ENCODE results near the gene LDHB.
"Not testable (repeated sequence)": the region's sequence is repeated elsewhere in the genome, so short reads cannot be mapped to it uniquely, and the experiment has no call there.

LDHB gene

DNA sequence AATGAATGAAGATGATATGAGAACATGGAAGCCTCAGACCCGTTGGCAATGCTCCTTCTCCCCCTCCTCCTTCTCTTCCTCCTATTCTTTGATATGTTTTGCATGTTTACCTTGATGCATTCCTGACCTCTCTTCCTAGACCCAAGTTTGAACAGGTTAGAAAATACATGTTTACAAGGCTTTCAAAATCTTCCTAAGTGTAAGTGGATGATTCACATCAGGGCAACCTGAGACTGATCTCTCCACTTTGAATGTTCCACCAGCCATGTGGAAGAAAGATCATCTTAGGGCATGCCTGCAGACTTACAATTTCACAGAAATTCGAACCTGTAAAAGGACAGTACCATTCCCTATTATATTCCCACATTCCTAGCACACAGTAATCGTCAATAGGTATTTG is 18.0 kb upstream of the LDHB start:
- no peak for DNase-seq (ENCODE audit: low read depth)
- TF ChIP-seq, protein P1, sequence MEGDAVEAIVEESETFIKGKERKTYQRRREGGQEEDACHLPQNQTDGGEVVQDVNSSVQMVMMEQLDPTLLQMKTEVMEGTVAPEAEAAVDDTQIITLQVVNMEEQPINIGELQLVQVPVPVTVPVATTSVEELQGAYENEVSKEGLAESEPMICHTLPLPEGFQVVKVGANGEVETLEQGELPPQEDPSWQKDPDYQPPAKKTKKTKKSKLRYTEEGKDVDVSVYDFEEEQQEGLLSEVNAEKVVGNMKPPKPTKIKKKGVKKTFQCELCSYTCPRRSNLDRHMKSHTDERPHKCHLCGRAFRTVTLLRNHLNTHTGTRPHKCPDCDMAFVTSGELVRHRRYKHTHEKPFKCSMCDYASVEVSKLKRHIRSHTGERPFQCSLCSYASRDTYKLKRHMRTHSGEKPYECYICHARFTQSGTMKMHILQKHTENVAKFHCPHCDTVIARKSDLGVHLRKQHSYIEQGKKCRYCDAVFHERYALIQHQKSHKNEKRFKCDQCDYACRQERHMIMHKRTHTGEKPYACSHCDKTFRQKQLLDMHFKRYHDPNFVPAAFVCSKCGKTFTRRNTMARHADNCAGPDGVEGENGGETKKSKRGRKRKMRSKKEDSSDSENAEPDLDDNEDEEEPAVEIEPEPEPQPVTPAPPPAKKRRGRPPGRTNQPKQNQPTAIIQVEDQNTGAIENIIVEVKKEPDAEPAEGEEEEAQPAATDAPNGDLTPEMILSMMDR (conservative IDR thresholded peaks at IDR 0.05; ENCODE audit: low read length) = no peak
- H3K4me3 ChIP-seq (ENCODE audit: low read length) = no peak overlapping the region

DNA sequence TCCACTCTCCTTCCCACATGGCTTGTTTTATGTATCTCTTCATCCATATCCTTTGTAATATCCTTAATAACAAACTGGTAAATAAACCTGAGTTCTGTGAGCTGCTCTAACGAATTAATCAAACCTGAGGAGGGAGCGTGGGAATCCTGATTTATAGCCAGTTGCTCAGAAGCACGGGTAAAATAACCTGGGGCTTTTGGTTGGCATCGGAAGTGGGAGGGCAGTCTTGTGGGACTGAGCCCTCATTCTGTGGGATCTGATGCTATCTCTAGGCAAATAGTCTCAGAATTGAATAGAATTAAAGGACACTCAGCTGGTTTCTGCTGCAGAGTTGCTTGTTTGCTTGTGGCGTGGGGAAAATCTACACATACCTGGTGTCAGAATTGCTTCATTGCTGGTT is 17.5 kb upstream of the LDHB start:
- DNase-seq (ENCODE audit: low read depth) = no peak
- H3K4me3 ChIP-seq (ENCODE audit: low read length) = no peak overlapping the region
- TF ChIP-seq, protein P1 (conservative IDR thresholded peaks at IDR 0.05; ENCODE audit: low read length) = no peak

DNA sequence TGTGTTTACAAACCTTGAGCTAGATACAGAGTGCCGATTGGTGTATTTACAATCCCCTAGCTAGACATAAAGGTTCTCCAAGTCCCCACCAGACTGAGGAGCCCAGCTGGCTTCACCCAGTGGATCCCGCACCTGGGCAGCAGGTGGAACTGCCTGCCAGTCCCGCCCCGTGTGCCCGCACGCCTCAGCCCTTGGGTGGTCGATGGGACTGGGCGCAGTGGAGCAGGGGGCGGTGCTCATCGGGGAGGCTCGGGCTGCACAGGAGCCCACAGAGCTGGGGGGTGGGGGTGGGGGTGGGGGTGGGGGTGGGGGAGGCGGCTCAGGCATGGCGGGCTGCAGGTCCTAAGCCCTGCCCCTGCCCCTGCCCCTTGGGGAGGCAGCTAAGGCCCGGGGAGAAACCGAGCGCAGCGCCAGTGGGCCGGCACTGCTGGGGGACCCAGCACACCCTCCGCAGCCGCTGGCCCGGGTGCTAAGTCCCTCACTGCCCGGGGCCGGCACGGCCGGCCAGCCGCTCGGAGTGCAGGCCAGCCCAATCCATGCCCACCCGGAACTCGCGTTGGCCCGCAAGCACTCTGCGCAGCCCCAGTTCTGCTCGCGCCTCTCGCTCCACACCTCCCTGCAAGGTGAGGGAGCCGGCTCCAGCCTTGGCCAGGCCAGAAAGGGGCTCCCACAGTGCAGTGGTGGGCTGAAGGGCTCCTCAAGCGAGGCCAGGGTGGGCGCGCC is 16.3 kb upstream of the LDHB start:
- not testable (repeated sequence) for H3K4me3 ChIP-seq (ENCODE audit: low read length); DNase-seq (ENCODE audit: low read depth)

DNA sequence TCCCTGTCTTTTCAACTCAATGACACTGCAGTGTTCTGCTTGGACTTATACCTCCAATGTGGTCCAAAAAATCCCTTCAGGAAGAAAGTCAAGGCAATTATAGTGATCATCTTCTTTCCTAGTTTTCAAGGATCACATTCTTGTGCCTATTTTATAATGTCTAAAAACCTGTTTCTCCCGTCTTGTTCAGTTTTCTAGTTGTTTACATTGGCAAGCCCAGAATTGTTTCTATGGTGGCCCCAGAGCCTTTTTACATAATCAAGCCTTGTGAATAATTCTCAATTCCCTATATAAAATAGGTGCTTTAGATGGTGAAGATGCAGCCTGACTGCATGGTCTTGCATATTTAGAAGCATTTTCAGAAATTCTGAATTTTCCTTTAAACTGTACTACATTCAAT is 14.5 kb upstream of the LDHB start:
- no peak overlapping the region for H3K4me3 ChIP-seq (ENCODE audit: low read length)
- DNase-seq (ENCODE audit: low read depth) = no peak
- TF ChIP-seq, protein P1 (conservative IDR thresholded peaks at IDR 0.05; ENCODE audit: low read length) = no peak

DNA sequence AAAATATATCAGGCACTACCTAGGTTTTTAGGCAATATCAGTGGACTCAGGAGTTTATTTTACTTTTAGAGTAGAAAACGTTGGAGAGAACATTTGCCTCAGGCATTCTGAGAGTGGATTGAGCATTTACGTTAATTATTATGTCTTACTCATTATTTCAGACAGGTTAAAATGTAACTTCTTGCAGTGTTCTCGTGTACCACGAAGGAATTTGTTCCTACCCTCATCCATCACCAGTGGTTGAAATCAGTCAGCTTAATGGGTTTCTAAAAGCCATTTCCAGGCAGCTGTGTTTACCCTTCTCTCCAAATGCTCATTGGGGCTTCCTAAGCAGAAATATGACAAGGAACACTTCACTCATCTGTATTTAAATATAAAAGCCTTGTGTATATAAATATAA is 9.1 kb upstream of the LDHB start:
- TF ChIP-seq, protein P1 (conservative IDR thresholded peaks at IDR 0.05; ENCODE audit: low read length) = no peak
- no peak for DNase-seq (ENCODE audit: low read depth)
- no peak overlapping the region for H3K4me3 ChIP-seq (ENCODE audit: low read length)

DNA sequence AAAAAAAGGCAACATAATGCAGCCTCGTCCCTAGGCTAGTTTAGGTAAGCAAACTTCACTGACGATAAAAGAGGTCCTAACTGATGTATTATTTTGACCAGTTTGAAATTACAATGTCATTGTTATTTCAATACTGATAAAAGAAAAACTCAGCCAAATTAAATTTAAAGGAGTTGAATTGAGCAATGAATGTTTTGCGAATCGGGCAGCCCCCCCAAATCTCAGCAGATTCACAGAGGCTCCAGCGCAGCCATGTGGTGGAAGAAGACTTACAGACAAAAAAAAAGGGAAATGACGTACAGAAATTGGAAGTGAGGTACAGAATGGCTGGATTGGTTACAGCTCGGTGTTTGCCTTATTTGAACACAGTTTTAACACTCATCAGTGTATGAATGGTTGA is 8.2 kb upstream of the LDHB start:
- TF ChIP-seq, protein P1 (conservative IDR thresholded peaks at IDR 0.05; ENCODE audit: low read length) = no peak

DNA sequence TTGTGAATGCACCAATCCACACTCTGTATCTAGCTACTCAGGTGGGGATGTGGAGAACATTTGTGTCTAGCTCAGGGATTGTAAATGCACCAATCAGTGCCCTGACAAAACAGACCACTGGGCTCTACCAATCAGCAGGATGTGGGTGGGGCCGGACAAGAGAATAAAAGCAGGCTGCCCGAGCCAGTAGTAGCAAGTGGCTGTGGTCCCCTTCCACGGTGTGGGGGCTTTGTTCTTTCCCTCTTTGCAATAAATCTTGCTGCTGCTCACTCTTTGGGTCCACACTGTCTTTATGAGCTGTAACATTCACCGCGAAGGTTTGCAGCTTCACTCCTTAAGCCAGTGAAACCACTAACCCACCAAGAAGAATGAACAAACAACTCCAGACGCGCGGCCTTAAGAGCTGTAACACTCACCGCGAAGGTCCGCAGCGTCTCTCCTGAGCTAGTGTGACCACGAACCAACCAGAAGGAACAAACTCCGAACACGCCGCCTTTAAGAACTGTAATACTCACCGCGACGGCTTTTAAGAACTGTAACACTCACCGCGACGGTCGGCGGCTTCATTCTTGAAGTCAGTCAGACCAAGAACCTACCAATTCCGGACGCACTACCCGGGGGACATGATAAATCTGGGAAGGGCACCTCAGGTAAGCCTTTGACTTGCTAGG is 4.6 kb upstream of the LDHB start:
- H3K4me3 ChIP-seq (ENCODE audit: low read length) = no peak overlapping the region
- DNase-seq (ENCODE audit: low read depth) = no peak
- TF ChIP-seq, protein P1 (conservative IDR thresholded peaks at IDR 0.05; ENCODE audit: low read length) = no peak

More for the DNA sequence above, 8.2 kb upstream of the LDHB start:
- H3K4me3 ChIP-seq (ENCODE audit: low read length) = no peak overlapping the region
- DNase-seq (ENCODE audit: low read depth) = no peak

DNA sequence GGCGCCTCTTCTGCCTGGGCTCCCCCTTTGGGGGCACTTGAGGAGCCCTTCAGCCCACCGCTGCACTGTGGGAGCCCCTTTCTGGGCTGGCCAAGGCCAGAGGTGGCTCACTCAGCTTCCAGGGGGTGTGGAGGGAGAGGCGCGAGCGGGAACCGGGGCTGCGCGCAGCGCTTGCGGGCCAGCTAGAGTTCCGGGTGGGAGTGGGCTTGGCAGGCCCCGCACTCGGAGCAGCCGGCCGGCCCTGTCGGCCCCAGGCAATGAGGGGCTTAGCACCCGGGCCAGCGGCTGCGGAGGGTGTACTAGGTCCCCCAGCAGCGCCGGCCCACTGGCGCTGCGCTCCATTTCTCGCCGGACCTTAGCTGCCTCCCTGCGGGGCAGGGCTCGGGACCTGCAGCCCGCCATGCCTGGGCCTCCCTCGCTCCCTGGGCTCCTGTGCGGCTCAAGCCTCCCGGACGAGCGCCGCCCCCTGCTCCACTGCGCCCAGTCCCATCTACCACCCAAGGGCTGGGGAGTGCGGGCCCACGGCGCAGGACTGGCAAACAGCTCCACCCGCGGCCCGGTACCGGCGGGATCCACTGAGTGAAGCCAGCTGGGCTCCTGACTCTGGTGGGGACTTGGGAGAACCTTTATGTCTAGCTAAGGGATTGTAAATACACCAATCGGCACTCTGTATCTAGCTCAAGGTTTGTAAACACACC is 3.9 kb upstream of the LDHB start:
- not testable (repeated sequence) for H3K4me3 ChIP-seq (ENCODE audit: low read length); DNase-seq (ENCODE audit: low read depth)
